GM21367 (cell line): ENCODE measurements around the gene SLC35C1.
A peak's percentile ranks its signal among the peaks of the same experiment; 100 is the strongest.

Source experiments
- ATAC-seq: cut with Tn5 transposase; IDR thresholded peaks from one replicate; pipeline ENCODE4 v1.9.1; 2021; ENCODE audit not compliant: unreplicated experiment

The SLC35C1 gene

GRCh38 chr11:45843158-45843924 lies 38.4 kb downstream of the SLC35C1 start:
- ATAC-seq, result no peak

- ATAC-seq, result no peak
These were observed 40.1 kb downstream of the SLC35C1 start for GRCh38 chr11:45844822-45845578.

GRCh38 chr11:45846174-45846675 lies 41.3 kb downstream of the SLC35C1 start:
- ATAC-seq, result no peak

GRCh38 chr11:45846974-45847910 lies 42.3 kb downstream of the SLC35C1 start, which contains the start of gene CRY2:
CRY2 (plus strand) TSS chr11:45847475; CDS start chr11:45847491, 16 bp downstream.
- ATAC-seq, result peak; percentile 87

- ATAC-seq, result peak; percentile 7
These were observed 43.0 kb downstream of the SLC35C1 start for GRCh38 chr11:45847911-45848316.

- ATAC-seq, result no peak
These were observed 43.7 kb downstream of the SLC35C1 start for GRCh38 chr11:45848654-45849081.

GRCh38 chr11:45850446-45850845 lies 45.5 kb downstream of the SLC35C1 start:
- ATAC-seq, result no peak

- ATAC-seq, result no peak
These were observed 46.3 kb downstream of the SLC35C1 start for GRCh38 chr11:45851228-45851627.

GRCh38 chr11:45852018-45852711 lies 47.2 kb downstream of the SLC35C1 start:
- no peak for ATAC-seq

GRCh38 chr11:45852712-45853101 lies 47.8 kb downstream of the SLC35C1 start:
- ATAC-seq, result no peak

- ATAC-seq, result no peak
These were observed 48.6 kb downstream of the SLC35C1 start for GRCh38 chr11:45853332-45854219.

GRCh38 chr11:45855308-45855707 lies 50.4 kb downstream of the SLC35C1 start:
- ATAC-seq, result no peak

GRCh38 chr11:45856044-45856468 lies 51.1 kb downstream of the SLC35C1 start:
- no peak for ATAC-seq

- no peak for ATAC-seq
These were observed 53.1 kb downstream of the SLC35C1 start for GRCh38 chr11:45857961-45858474.

GRCh38 chr11:45858751-45859398 lies 53.9 kb downstream of the SLC35C1 start:
- ATAC-seq, result no peak

GRCh38 chr11:45859661-45860140 lies 54.8 kb downstream of the SLC35C1 start:
- no peak for ATAC-seq

GRCh38 chr11:45860348-45860747 lies 55.4 kb downstream of the SLC35C1 start:
- no peak for ATAC-seq

GRCh38 chr11:45860764-45861510 lies 56.0 kb downstream of the SLC35C1 start:
- ATAC-seq, result no peak
